Activated naive CD4-positive, alpha-beta T cell treated with Interleukin-2 at 50 U/mL for 16 hours (primary cell): Measurements from ENCODE around the gene CRNKL1.

Experiments used
- DNase-seq: peaks from one replicate; pipeline ENCODE4 v3.0.0-alpha.2; 2020

CRNKL1 gene

GRCh38 chr20:20052074-20052970, at the start of gene CRNKL1, which contains the start of gene CFAP61:
Gene CRNKL1 (minus strand): TSS chr20:20052466. CDS start chr20:20052342, 124 bp downstream.
Gene CFAP61 (plus strand): TSS chr20:20052532. CDS start chr20:20056654, 4,122 bp downstream.
- peak; percentile 97 for DNase-seq

GRCh38 chr20:20100881-20101280, 48.6 kb upstream of the CRNKL1 start:
- DNase-seq = no peak

DNA sequence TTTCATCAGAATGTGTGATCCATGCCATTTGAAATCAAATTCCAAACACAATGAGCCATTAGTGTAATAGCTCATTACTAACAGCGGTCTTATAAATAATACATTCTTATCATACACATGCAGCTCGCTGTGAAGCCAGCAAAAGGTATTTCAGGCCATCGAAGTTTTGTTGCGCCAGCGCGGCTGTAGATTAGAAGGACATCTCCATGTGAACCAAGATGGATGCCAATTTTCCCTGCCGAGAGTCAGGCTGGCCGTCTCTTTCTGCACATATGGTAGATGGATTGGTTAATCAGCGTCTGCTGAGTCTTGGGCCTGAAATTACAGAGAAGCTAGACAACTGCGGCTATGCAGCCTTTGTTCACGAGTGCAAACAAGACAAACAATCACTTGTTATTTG, 44.2 kb upstream of the CRNKL1 start:
- no peak for DNase-seq

DNA sequence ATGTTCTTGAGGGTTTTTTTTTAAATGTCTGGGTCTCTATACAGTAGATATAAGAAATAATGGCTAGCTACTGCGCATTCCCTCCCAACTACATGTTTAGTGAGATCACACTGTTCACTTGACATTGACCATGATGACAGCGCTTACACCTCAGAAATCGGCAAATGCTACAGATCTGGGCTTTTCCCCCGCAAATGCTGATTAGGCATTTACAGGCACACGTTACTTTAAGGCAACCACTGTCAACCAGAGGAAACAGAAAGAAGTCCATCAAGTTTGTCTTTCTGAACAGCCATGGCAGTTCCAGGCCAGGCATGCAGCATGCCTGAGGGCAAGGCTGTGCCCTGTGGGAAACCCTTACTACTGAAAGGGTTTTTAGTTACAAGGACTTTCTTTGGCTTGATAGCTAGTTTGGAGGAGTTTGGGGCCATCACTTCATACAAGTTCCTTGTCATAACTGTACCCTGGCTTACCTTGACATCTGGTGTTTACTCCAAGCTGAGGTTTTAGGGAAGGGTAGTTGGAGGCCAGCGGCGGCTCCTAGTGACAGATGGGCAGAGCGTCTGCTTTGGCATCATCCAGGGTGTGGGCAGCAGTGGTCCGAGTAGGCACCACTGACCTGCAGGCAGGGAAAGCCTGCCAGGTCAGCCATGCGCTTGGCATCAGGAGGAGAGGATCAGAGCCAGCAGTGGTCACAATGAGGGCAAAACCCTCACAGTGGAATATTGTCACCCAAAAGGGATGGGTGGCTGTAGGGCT, 43.0 kb upstream of the CRNKL1 start:
- DNase-seq = no peak

DNA sequence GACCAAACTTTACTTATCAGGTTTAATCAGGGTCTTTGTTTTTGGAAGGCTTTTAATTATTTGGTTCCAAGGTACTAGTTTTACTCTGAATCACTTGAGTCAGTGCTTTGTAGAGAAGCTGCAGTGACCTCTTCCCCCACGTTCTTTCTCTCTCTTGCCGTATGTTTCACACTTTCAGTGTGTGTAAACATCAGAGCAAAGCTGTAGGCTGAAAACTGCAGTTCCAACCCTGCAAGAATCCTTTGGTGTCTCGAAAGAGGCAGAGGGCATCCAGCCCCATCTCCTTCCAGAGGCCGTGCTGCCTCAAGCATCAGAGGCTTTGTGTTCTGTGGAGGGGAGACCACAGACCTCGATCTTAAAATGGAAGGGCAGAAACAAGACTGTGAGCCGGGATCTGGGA, 42.1 kb upstream of the CRNKL1 start:
- DNase-seq = no peak

DNA sequence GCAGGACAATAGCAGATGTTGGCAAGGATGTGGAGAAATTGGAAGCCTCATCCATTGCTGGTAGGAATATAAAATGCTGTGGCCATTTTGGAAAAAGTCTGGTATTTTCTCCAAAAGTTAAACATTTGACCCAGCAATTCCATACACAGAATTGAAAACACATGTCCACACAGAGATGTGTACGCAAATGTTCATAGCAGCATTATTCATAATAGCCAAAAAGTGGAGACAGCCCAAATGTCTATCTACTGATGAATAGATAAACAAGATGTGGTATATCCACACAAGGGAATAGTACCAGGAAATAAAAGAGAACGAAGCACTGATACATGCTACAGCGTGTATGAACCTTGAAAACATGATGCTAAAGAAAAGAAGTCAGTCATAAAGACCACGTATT, 40.6 kb upstream of the CRNKL1 start:
- no peak for DNase-seq

- no peak for DNase-seq
These were observed 37.7 kb upstream of the CRNKL1 start for GRCh38 chr20:20089939-20090338.

DNA sequence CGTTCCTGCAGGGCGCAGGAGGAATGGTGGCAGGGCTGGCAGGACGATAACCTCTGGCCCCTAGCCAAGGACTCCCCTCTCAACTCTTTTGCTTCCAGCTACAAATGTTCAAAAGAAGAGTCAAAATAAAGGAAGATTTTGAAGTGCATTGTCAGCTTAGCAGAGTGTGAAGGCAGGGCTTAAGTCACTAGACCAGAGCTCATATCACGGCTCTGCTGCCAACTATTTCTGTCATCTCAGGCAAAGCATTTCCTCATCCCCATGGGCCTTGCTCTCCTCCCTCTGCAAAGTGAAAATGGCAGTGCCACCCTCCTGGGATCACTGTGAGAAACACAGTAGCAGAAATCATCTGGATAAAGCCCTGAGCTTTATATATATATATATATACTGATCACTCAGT, 36.8 kb upstream of the CRNKL1 start:
- no peak for DNase-seq

- DNase-seq = no peak
These were observed 33.5 kb upstream of the CRNKL1 start for GRCh38 chr20:20085812-20086211.

DNA sequence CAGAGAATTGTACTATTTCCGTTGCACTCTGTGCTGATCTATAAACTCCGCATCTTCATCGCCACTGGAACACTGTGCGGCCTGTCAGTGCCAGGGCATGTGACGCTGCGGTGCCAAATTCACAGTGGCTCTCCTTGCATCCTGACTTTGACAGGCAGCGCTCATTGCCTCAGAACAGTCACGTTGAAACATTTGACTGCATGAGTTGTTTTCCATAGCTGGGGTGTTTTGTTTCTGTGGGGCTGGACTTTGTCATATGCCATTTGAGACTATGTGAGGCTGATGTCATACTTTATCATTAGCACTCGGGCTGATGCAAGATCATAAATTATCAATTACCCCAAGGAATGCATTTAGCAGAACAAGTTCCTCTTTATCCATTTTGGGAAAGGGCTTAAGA, 32.8 kb upstream of the CRNKL1 start:
- no peak for DNase-seq

DNA sequence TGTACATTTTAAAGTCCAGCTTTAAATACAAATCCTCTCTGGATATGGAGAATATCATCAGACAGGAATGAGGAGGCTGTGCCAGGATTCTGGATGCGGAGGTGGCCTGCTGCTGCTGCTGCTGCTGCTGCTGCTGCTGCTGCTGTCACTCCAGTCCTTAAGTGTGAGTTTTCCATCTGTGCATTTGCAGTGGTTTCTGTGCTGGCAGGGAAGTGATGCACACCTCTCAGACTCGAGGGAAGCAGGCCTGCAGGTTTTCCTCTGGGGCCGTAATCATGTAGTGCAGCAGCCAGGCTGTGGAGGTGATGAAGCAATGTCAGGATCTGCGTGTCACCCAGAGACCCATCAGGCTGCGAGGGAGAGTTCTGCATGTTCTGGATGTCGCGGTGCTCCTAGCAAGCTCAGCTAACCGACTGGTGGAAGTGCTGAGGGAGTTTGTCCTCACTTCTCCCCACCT, 32.1 kb upstream of the CRNKL1 start:
- DNase-seq = no peak

DNA sequence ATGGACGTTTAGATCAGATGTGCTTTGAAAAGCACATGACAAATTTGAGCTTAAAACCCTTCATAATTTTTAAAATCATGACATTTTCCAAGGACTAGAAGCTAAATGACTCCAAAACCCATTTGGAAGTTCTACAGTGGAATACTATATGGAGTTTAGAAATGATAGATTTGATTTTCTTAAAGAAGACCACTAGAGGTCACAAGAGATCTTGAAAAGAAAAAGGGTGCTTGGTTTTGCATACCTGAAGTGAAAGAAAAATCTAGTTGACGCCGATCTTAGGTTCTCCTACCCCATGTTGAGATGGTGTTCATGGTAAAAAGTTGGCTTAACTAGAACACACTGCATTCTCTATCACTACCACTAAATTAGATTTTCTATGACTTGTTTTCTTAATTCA, 31.5 kb upstream of the CRNKL1 start:
- no peak for DNase-seq

GRCh38 chr20:20079102-20079784, 27.0 kb upstream of the CRNKL1 start:
- no peak for DNase-seq

DNA sequence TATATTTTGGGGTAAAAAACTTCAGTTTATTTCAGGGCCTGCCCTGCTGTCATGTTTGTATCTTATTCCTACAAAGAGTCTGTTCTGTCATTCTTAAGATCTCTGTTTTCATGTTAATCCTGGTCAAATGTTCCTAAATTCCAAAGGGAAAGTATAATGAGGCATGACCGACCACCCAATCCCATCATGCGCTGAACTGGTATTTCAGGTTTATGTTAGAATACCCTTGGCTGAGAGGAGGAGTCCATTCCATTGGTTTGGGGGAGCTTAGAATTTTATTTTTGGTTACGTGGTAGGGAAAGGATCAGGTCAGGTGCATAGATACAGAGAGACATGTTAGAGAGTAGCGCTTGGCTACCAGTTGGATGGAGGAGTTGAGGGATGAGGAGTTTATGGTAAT, 25.8 kb upstream of the CRNKL1 start:
- no peak for DNase-seq

GRCh38 chr20:20076297-20077065, 24.2 kb upstream of the CRNKL1 start:
- no peak for DNase-seq

DNA sequence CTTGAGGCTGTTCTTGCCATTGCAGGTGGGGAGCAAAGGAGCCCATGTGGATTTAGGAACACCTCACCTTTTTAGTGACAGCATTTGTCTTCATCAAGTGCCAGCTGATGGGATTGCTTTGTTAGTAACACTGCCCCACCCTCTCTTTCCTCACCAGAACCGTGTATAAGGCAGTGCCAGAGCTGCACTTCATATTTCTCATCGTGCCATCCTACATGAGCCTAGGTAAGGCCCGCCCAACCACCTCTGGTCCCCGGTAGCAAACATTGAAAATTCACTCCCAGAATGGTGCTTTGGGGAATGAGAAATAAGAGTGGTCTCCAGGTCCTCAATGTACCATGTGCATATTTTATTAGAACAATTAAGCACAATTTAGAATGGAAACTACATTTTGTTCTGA, 22.8 kb upstream of the CRNKL1 start:
- DNase-seq = no peak

DNA sequence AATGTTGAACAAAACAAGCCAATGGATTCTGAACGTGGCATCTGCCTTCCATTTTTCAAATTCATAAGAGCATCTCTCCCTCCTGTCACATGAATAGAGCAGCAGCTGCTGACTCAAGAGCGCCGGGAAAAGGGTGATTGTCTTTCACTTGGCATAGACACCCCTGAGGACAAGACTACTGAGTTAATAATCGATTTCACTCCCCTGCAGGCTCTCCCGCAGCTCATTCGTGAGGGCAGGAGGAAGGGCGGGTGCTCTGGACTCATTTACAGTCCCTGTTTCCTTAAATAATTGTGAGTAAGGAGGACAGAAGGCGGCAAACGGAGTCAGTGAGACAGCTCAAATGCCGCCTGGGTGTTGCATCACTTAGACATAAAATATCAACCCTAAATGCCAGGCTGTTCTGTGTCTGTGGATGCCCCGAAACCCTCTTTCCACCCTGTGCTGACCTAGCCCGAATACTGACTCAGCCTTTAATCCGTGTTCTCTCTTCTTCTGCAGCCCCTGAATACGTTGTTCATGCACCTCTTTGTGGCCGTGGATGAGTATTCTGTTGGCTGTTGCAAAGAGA, 21.6 kb upstream of the CRNKL1 start:
- no peak for DNase-seq

DNA sequence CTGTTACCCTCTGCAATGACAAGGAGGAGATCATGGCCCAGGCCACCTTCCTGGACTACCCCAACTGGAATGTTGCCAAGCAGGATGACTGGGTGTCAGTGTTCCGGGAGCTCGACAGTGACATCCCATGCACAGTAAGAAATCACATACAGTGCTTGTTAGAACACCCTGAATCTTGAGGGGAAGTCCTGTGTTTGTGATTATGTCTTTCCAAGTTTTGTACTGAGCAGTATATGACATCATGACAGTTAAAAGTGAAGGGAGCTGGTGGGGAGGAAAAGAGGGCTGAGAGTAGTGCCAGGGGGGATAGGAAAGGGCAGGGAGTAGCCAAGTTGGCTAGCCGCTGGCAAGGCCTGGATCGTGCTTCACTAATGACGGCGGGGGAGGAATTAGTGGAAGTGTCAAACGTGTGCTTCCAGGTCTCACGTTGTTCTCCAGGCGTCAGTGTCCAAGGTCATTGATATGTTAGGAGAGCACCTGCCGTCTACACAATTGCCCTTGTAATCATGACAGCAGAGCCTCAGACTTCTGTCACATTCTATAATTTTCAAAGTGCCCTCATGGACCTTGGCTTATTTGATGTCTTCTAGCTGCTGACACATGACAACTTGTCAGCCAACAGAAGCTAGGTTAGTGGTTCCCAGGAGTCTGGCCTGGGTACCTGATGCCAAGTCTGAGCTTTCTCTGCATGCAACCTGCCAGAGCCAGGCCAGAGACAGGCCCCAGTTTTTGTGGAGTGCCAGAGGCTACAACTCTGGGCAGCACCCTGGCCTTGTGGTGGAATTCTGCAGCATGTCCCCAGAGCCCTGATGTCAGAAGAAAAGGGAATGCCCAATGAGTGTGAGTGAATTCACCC, 18.8 kb upstream of the CRNKL1 start:
- DNase-seq = no peak

DNA sequence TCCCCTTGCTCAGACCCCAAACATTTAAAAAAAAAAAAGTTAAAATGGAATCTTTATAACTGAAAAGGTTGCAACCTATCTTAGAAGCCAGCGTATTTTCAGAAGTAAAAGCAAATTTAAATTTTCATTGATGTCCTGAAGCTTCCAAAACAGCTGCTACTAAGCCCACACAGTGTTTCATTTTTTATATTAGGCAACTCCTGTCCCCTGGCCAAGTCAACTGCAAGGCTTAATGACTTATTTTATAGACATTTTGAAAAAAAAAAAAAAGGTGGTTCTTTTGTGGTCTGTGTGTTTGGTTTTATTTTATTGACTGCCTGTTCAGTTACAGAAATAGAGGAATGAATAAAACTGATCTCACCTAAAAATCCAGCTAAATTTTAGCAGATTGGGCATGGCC, 13.1 kb upstream of the CRNKL1 start:
- DNase-seq = no peak

GRCh38 chr20:20063941-20064702, 11.9 kb upstream of the CRNKL1 start:
- DNase-seq = no peak
